VCaP (cell line): ENCODE data around the gene FAM177A1.
A peak's percentile ranks its signal among the peaks of the same experiment; 100 is the strongest.
"Not testable (repeated sequence)": the region's sequence is repeated elsewhere in the genome, so short reads cannot be mapped to it uniquely, and the experiment has no call there.

Source experiments
- H3K27ac ChIP-seq: fragments of 450-650 bp; 2 replicates; pipeline ENCODE4 v1.5.1; 2017
- TF ChIP-seq, protein P1 (sequence below): fragments of 450-650 bp; conservative IDR thresholded peaks from 2 replicates; pipeline ENCODE4 v1.5.1; 2017; ENCODE audit warnings: mild to moderate bottlenecking, moderate library complexity

The FAM177A1 gene

DNA sequence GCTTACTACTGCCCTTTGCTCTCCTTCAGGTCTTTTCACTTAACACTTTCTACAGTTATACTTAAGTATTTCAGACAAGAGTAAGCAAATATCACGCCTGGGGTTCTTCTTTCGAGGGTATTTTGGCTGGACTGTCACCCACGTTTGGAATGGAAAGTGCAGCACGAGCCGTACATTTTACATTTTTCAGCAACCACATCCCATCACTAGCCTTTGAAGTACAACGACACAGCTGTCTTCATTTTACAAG lies 349 bp upstream of the FAM177A1 start:
- TF ChIP-seq, protein P1, sequence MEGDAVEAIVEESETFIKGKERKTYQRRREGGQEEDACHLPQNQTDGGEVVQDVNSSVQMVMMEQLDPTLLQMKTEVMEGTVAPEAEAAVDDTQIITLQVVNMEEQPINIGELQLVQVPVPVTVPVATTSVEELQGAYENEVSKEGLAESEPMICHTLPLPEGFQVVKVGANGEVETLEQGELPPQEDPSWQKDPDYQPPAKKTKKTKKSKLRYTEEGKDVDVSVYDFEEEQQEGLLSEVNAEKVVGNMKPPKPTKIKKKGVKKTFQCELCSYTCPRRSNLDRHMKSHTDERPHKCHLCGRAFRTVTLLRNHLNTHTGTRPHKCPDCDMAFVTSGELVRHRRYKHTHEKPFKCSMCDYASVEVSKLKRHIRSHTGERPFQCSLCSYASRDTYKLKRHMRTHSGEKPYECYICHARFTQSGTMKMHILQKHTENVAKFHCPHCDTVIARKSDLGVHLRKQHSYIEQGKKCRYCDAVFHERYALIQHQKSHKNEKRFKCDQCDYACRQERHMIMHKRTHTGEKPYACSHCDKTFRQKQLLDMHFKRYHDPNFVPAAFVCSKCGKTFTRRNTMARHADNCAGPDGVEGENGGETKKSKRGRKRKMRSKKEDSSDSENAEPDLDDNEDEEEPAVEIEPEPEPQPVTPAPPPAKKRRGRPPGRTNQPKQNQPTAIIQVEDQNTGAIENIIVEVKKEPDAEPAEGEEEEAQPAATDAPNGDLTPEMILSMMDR: no peak
- H3K27ac ChIP-seq: peak overlapping the region; percentile 88

GRCh38 chr14:35046751-35047536 lies 872 bp downstream of the FAM177A1 start:
- TF ChIP-seq, protein P1: no peak
- H3K27ac ChIP-seq: peak overlapping the region; percentile 88

- TF ChIP-seq, protein P1: no peak
- H3K27ac ChIP-seq: peak overlapping the region; percentile 88
These were observed 2.0 kb downstream of the FAM177A1 start for GRCh38 chr14:35047976-35048513.

- TF ChIP-seq, protein P1: no peak
- H3K27ac ChIP-seq: peak overlapping the region; percentile 76
These were observed 4.6 kb downstream of the FAM177A1 start for GRCh38 chr14:35050652-35051051.

DNA sequence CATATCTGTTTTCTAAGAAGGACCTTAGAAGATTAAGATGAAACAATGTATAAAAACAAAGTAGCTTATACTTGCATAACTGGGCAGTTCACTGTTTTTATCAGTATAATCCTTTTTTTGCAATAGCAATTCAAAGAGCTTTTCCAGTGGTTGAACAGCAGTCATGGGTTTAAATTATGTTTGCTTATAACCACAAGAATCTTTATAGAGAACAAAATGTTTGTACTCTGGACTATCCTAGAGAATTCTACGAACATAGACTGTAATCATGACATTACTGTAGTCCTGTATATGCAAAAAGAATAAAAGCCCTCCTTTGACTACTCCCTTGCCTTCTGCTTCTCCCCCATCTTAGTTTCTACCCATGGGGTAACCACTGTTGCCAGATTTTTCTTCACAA lies 5.7 kb downstream of the FAM177A1 start:
- TF ChIP-seq, protein P1: no peak
- H3K27ac ChIP-seq: peak overlapping the region; percentile 76

GRCh38 chr14:35052637-35053036 lies 6.6 kb downstream of the FAM177A1 start:
- TF ChIP-seq, protein P1: no peak
- peak overlapping the region; percentile 76 for H3K27ac ChIP-seq

DNA sequence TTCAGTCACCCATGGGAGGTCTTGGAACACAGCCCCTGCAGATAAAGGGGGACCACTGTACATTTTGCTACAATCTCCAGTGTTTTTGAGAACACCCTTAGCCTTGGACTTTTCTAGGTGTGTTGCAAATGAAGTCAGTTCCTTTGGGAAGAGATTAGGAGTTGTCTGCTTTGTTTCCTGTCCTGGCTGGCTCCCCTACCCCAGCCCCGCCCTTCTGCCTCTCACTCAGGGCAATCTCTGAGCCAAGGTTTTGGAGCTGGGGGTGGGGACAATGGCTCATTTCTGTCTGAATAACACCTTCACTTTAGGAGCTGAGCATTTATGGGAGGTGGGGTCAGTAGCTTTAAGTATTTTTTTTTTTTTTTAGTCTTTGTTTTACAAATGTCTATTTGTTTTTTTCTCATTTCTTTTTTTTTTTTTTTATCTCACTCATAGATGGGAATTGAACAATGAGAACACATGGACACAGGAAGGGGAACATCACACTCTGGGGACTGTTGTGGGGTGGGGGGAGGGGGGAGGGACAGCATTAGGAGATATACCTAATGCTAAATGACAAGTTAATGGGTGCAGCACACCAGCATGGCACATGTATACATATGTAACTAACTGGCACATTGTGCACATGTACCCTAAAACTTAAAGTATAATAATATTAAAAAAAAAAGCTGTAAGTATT lies 15.2 kb downstream of the FAM177A1 start:
- not testable (repeated sequence) for H3K27ac ChIP-seq

GRCh38 chr14:35065731-35066130 lies 19.7 kb downstream of the FAM177A1 start:
- not testable (repeated sequence) for H3K27ac ChIP-seq
